Peyer's patch (tissue), 4 donors: ENCODE results near the gene USO1.

Source experiments
- POLR2A ChIP-seq, 2 donors: fragments of 450-650 bp; IDR thresholded peaks; one replicate each; pipeline ENCODE4 v1.5.1; 2017; ENCODE audit warnings: antibody characterized with exemption in 2 of 2, mild to moderate bottlenecking in 2 of 2, moderate library complexity in 2 of 2
- TF ChIP-seq, protein P1 (sequence below), 6 experiments: fragments of 450-650 bp in 4 of 6; fragments of 200-600 bp in 2 of 6; sonication (generic) in 1 of 6; IDR thresholded peaks; one replicate each; pipeline ENCODE4 v1.5.1; 2017 to 2019; ENCODE audit warnings: antibody characterized with exemption in 6 of 6, mild to moderate bottlenecking in 3 of 6, moderate library complexity in 1 of 6

DNA sequence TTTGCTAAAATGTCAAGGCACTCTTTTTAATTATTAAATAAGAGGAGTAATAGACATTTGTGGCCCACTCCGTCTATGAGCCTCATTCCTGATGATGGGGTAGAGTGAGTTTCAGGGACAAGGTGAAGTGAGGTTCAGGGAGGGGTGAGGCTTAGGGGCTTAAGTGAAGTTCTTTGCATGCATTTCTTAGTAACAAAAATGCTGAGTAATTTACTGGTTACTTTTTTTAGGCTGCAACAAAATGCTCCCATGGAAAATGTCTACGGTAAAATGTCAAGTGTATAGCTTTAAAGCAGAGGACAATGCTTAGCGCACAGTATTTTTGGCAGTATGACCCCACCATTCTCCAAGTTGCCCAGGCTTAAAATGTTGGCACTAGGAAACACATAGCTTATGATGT is 2.0 kb upstream of the USO1 start:
- TF ChIP-seq, protein P1, sequence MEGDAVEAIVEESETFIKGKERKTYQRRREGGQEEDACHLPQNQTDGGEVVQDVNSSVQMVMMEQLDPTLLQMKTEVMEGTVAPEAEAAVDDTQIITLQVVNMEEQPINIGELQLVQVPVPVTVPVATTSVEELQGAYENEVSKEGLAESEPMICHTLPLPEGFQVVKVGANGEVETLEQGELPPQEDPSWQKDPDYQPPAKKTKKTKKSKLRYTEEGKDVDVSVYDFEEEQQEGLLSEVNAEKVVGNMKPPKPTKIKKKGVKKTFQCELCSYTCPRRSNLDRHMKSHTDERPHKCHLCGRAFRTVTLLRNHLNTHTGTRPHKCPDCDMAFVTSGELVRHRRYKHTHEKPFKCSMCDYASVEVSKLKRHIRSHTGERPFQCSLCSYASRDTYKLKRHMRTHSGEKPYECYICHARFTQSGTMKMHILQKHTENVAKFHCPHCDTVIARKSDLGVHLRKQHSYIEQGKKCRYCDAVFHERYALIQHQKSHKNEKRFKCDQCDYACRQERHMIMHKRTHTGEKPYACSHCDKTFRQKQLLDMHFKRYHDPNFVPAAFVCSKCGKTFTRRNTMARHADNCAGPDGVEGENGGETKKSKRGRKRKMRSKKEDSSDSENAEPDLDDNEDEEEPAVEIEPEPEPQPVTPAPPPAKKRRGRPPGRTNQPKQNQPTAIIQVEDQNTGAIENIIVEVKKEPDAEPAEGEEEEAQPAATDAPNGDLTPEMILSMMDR (IDR thresholded peaks at IDR 0.05): no peak
- TF ChIP-seq POLR2A (IDR thresholded peaks at IDR 0.05): no peak
